Thyroid gland (tissue), 4 donors: ENCODE measurements around the gene RAB30. TPM values are rescaled to one million over a fixed set of nuclear protein-coding genes. Genes with fewer than 3 reads are reported as not detected.

Experiments
- DNase-seq, 2 donors: peaks; one replicate each; pipeline ENCODE4 v3.0.0-alpha.2; 2019
- H3K27ac ChIP-seq, 3 donors: fragments of 200-600 bp; sonication (generic); 1 replicate in 2 of 3; 2 replicates in 1 of 3; pipeline ENCODE4 v1.5.1; 2016 to 2019; ENCODE audit warnings: mild to moderate bottlenecking in 1 of 3, moderate library complexity in 1 of 3
- H3K27me3 ChIP-seq: fragments of 200-600 bp; sonication (generic); one replicate; pipeline ENCODE4 v1.5.1; 2019
- H3K36me3 ChIP-seq, 2 donors: fragments of 200-600 bp; sonication (generic); one replicate each; pipeline ENCODE4 v1.5.1; 2016 to 2019
- H3K4me1 ChIP-seq, 2 donors: fragments of 200-600 bp; sonication (generic); one replicate each; pipeline ENCODE4 v1.5.1; 2017 to 2019
- H3K4me3 ChIP-seq, 3 donors: fragments of 200-600 bp; sonication (generic); replicated peaks in 1 of 3; 1 replicate in 2 of 3; 2 replicates in 1 of 3; pipeline ENCODE4 v1.5.1; 2016; ENCODE audit warnings: mild to moderate bottlenecking in 1 of 3
- H3K9me3 ChIP-seq: fragments of 200-600 bp; sonication (generic); one replicate; pipeline ENCODE4 v1.5.1; 2017
- CTCF ChIP-seq, 6 experiments: fragments of 200-600 bp in 3 of 6; fragments of 450-650 bp in 3 of 6; sonication (generic) in 3 of 6; IDR thresholded peaks; one replicate each; pipeline ENCODE4 v1.5.1; 2016 to 2019; ENCODE audit warnings: antibody characterized with exemption in 6 of 6, mild to moderate bottlenecking in 2 of 6, inconsistent platforms in 1 of 6, moderate library complexity in 1 of 6
- POLR2A ChIP-seq, 2 donors: fragments of 450-650 bp; IDR thresholded peaks; one replicate each; pipeline ENCODE4 v1.6.1; 2017; ENCODE audit warnings: antibody characterized with exemption in 2 of 2, mild to moderate bottlenecking in 2 of 2, moderate library complexity in 1 of 2
- WGBS, 2 donors: methylation state at CpG; one replicate each; pipeline ENCODE4 v1.1.5; 2017; 5-methylcytosine and 5-hydroxymethylcytosine counted together
- intact Hi-C: fragments of 100-400 bp; cut with DNase I; formaldehyde crosslinking; loops from one replicate; pipeline ENCODE4 v1.15.1; 2023
- total RNA-seq, 4 donors: library from RNA; depleted of rRNA; stranded (reverse); fragments of >200 nt; gene quantifications; one replicate each; pipeline ENCODE4 v1.2.3, GENCODE V29; 2016

Gene RAB30
- total RNA-seq, 4 donors from 2014 or later, result 12.0 to 30.0 (median 22.8) TPM

GRCh38 chr11:82939456-82939855 is 132.2 kb downstream of the RAB30 start:
- no peak for DNase-seq
- intact Hi-C loops, result no loop called here
- no peaks in the 10 kb centered on the region for H3K36me3 ChIP-seq
- TF ChIP-seq CTCF (IDR thresholded peaks at IDR 0.05), result no peak
- TF ChIP-seq POLR2A (IDR thresholded peaks at IDR 0.05), result no peak
- H3K27me3 ChIP-seq, result no peaks in the 10 kb centered on the region
- no peaks in the 10 kb centered on the region for H3K9me3 ChIP-seq
- no peak overlapping the region for H3K27ac ChIP-seq
- no peaks in the 10 kb centered on the region for H3K4me1 ChIP-seq
- no peak overlapping the region for H3K4me3 ChIP-seq
- WGBS, 2 donors, result 92 to 93% methylated on average over 2 of the region's 2 CpGs

- Histone ChIP-seq H3K36me3 (no peaks in the 10 kb centered on the region), H3K27ac (no peak overlapping the region), H3K27me3 (no peaks in the 10 kb centered on the region), H3K4me3 (no peak overlapping the region), H3K4me1 (no peaks in the 10 kb centered on the region), H3K9me3 (no peaks in the 10 kb centered on the region)
- intact Hi-C loops, result no loop called here
- no peak for TF ChIP-seq CTCF (IDR thresholded peaks at IDR 0.05)
- no peak for TF ChIP-seq POLR2A (IDR thresholded peaks at IDR 0.05)
- DNase-seq, result no peak
- 93 to 95% methylated on average over 2 of the region's 2 CpGs for WGBS, 2 donors
Observed at GRCh38 chr11:82937554-82937953, 134.1 kb downstream of the RAB30 start.

- TF ChIP-seq CTCF (IDR thresholded peaks at IDR 0.05) (no peak), POLR2A (IDR thresholded peaks at IDR 0.05) (no peak)
- no peak for DNase-seq
- no peak overlapping the region for H3K27ac ChIP-seq
- H3K4me3 ChIP-seq, result no peak overlapping the region
- H3K27me3 ChIP-seq, result no peaks in the 10 kb centered on the region
- H3K4me1 ChIP-seq, result no peaks in the 10 kb centered on the region
- H3K36me3 ChIP-seq, result no peaks in the 10 kb centered on the region
- H3K9me3 ChIP-seq, result no peaks in the 10 kb centered on the region
- WGBS, 2 donors, result 90 to 91% methylated on average over 3 of the region's 3 CpGs
- intact Hi-C loops, result no loop called here
Observed at GRCh38 chr11:82936261-82936660, 135.4 kb downstream of the RAB30 start.

GRCh38 chr11:82932564-82932963 is 139.1 kb downstream of the RAB30 start:
- TF ChIP-seq POLR2A (IDR thresholded peaks at IDR 0.05), result no peak
- TF ChIP-seq CTCF (IDR thresholded peaks at IDR 0.05), result no peak
- Histone ChIP-seq H3K27ac (no peak overlapping the region), H3K36me3 (no peaks in the 10 kb centered on the region), H3K27me3 (no peaks in the 10 kb centered on the region), H3K4me3 (no peak overlapping the region), H3K4me1 (no peaks in the 10 kb centered on the region), H3K9me3 (no peaks in the 10 kb centered on the region)
- DNase-seq, result no peak
- 92 to 97% methylated on average over 1 of the region's 1 CpG for WGBS, 2 donors
- intact Hi-C loops, result no loop called here

- Histone ChIP-seq H3K4me3 (no peak overlapping the region), H3K27me3 (no peaks in the 10 kb centered on the region), H3K9me3 (no peaks in the 10 kb centered on the region), H3K4me1 (no peaks in the 10 kb centered on the region), H3K36me3 (no peaks in the 10 kb centered on the region), H3K27ac (no peak overlapping the region)
- TF ChIP-seq CTCF (IDR thresholded peaks at IDR 0.05) (no peak), POLR2A (IDR thresholded peaks at IDR 0.05) (no peak)
- DNase-seq, result no peak
- intact Hi-C loops, result no loop called here
- 85% methylated on average over 2 of the region's 2 CpGs for WGBS, 2 donors
Observed at GRCh38 chr11:82930734-82931133, 141.0 kb downstream of the RAB30 start.
